SK-N-SH (cell line): ENCODE results near the gene ZNF398.
"Not testable (repeated sequence)": the region's sequence is repeated elsewhere in the genome, so short reads cannot be mapped to it uniquely, and the experiment has no call there.

Experiments
- CTCF ChIP-seq: fragments of 200-600 bp; sonication (generic); IDR thresholded peaks from 2 replicates; pipeline ENCODE4 v1.6.1; 2017; ENCODE audit warnings: antibody characterized with exemption, mild to moderate bottlenecking, moderate library complexity
- FOXM1 ChIP-seq: IDR thresholded peaks from 2 replicates; pipeline ENCODE4 v1.4.0; 2012; ENCODE audit warnings: low read depth, mild to moderate bottlenecking
- MEF2A ChIP-seq: IDR thresholded peaks from 2 replicates; pipeline ENCODE4 v1.4.0; 2012; ENCODE audit warnings: low read depth, borderline replicate concordance
- NFIC ChIP-seq: IDR thresholded peaks from 2 replicates; pipeline ENCODE4 v1.4.0; 2012; ENCODE audit warnings: borderline replicate concordance
- PBX3 ChIP-seq: IDR thresholded peaks from 2 replicates; pipeline ENCODE4; 2012
- YY1 ChIP-seq: IDR thresholded peaks from 2 replicates; pipeline ENCODE4 v1.4.0; 2012; ENCODE audit warnings: low read depth, mild to moderate bottlenecking
- TF ChIP-seq, protein P1 (sequence below): fragments of 150-350 bp; IDR thresholded peaks from 2 replicates; pipeline ENCODE4 v1.6.1; 2017; ENCODE audit warnings: antibody characterized with exemption, low read length, low read depth, borderline replicate concordance

- not testable (repeated sequence) for TF ChIP-seq CTCF, FOXM1, MEF2A, PBX3, YY1, NFIC
- TF ChIP-seq, protein P1, sequence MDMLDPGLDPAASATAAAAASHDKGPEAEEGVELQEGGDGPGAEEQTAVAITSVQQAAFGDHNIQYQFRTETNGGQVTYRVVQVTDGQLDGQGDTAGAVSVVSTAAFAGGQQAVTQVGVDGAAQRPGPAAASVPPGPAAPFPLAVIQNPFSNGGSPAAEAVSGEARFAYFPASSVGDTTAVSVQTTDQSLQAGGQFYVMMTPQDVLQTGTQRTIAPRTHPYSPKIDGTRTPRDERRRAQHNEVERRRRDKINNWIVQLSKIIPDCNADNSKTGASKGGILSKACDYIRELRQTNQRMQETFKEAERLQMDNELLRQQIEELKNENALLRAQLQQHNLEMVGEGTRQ, result not testable (repeated sequence)
Measured at GRCh38 chr7:149226366-149226765, 79.1 kb downstream of the ZNF398 start.
